Tibial nerve (tissue), 4 donors: Measurements from ENCODE around the gene MEF2D. TPM values are rescaled to one million over a fixed set of nuclear protein-coding genes. Genes with fewer than 3 reads are reported as not detected.

Experiments
- DNase-seq, 2 donors: peaks; one replicate each; pipeline ENCODE4 v3.0.0-alpha.2; 2019; ENCODE audit warnings: low spot score in 2 of 2
- H3K27ac ChIP-seq, 4 donors: fragments of 200-600 bp; sonication (generic) in 3 of 4; one replicate each; pipeline ENCODE4 v1.5.1; 2017 to 2019; ENCODE audit warnings: mild to moderate bottlenecking in 1 of 4
- H3K27me3 ChIP-seq, 2 donors: fragments of 200-600 bp; sonication (generic) in 1 of 2; one replicate each; pipeline versions ENCODE4 v1.5.1 to v1.6.0; 2017 to 2019
- H3K36me3 ChIP-seq, 3 donors: fragments of 200-600 bp; sonication (generic); one replicate each; pipeline ENCODE4 v1.5.1; 2018 to 2019
- H3K4me1 ChIP-seq, 4 donors: fragments of 200-600 bp; sonication (generic) in 3 of 4; one replicate each; pipeline ENCODE4 v1.5.1; 2017 to 2019
- H3K4me3 ChIP-seq, 4 donors: fragments of 200-600 bp; sonication (generic) in 3 of 4; one replicate each; pipeline ENCODE4 v1.5.1; 2017 to 2019; ENCODE audit warnings: mild to moderate bottlenecking in 1 of 4, moderate library complexity in 1 of 4
- H3K9me3 ChIP-seq, 4 donors: fragments of 200-600 bp; sonication (generic) in 3 of 4; one replicate each; pipeline ENCODE4 v1.5.1; 2017 to 2019
- EP300 ChIP-seq, 2 donors: sonication (generic); formaldehyde crosslinking; IDR thresholded peaks; one replicate each; pipeline ENCODE4 v1.6.1; 2017; ENCODE audit warnings: antibody characterized with exemption in 2 of 2, mild to moderate bottlenecking in 1 of 2
- POLR2A ChIP-seq, 2 donors: fragments of 450-650 bp; IDR thresholded peaks; one replicate each; pipeline ENCODE4 v1.6.1; 2017; ENCODE audit warnings: antibody characterized with exemption in 2 of 2, mild to moderate bottlenecking in 2 of 2, moderate library complexity in 2 of 2
- WGBS, 2 donors: methylation state at CpG; one replicate each; pipeline ENCODE4 v1.1.5; 2018; 5-methylcytosine and 5-hydroxymethylcytosine counted together
- total RNA-seq, 4 donors: library from RNA; depleted of rRNA; stranded (reverse); fragments of >200 nt; gene quantifications; one replicate each; pipeline ENCODE4 v1.1.0, GENCODE V29; 2016
- TF ChIP-seq, protein P1 (sequence below), 5 experiments: fragments of 200-600 bp in 3 of 5; fragments of 450-650 bp in 2 of 5; sonication (generic) in 3 of 5; IDR thresholded peaks; one replicate each; pipeline ENCODE4 v1.5.1; 2016 to 2019; ENCODE audit warnings: antibody characterized with exemption in 5 of 5, mild to moderate bottlenecking in 3 of 5, moderate library complexity in 2 of 5

Gene MEF2D
- total RNA-seq, 4 donors from 2014 or later: 67.5 to 84.9 (median 70.8) TPM

- Histone ChIP-seq H3K4me3 (no peak overlapping the region), H3K4me1 (peaks cover 2 to 95% (median 70%) of the 10 kb centered on the region in 4 donors), H3K27ac (peak overlapping the region in 3 of 4 donors; percentile 13 to 84 (median 54)), H3K27me3 (no peaks in the 10 kb centered on the region), H3K36me3 (peaks cover 0 to 9% (median 0%) of the 10 kb centered on the region in 3 donors), H3K9me3 (no peaks in the 10 kb centered on the region)
- 64 to 67% methylated on average over 4 of the region's 4 CpGs for WGBS, 2 donors
- TF ChIP-seq POLR2A (IDR thresholded peaks at IDR 0.05) (no peak), EP300 (IDR thresholded peaks at IDR 0.05) (no peak)
- TF ChIP-seq, protein P1, sequence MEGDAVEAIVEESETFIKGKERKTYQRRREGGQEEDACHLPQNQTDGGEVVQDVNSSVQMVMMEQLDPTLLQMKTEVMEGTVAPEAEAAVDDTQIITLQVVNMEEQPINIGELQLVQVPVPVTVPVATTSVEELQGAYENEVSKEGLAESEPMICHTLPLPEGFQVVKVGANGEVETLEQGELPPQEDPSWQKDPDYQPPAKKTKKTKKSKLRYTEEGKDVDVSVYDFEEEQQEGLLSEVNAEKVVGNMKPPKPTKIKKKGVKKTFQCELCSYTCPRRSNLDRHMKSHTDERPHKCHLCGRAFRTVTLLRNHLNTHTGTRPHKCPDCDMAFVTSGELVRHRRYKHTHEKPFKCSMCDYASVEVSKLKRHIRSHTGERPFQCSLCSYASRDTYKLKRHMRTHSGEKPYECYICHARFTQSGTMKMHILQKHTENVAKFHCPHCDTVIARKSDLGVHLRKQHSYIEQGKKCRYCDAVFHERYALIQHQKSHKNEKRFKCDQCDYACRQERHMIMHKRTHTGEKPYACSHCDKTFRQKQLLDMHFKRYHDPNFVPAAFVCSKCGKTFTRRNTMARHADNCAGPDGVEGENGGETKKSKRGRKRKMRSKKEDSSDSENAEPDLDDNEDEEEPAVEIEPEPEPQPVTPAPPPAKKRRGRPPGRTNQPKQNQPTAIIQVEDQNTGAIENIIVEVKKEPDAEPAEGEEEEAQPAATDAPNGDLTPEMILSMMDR (IDR thresholded peaks at IDR 0.05): no peak
- no peak for DNase-seq
Measured at GRCh38 chr1:156487862-156488261, 12.7 kb downstream of the MEF2D start.

DNA sequence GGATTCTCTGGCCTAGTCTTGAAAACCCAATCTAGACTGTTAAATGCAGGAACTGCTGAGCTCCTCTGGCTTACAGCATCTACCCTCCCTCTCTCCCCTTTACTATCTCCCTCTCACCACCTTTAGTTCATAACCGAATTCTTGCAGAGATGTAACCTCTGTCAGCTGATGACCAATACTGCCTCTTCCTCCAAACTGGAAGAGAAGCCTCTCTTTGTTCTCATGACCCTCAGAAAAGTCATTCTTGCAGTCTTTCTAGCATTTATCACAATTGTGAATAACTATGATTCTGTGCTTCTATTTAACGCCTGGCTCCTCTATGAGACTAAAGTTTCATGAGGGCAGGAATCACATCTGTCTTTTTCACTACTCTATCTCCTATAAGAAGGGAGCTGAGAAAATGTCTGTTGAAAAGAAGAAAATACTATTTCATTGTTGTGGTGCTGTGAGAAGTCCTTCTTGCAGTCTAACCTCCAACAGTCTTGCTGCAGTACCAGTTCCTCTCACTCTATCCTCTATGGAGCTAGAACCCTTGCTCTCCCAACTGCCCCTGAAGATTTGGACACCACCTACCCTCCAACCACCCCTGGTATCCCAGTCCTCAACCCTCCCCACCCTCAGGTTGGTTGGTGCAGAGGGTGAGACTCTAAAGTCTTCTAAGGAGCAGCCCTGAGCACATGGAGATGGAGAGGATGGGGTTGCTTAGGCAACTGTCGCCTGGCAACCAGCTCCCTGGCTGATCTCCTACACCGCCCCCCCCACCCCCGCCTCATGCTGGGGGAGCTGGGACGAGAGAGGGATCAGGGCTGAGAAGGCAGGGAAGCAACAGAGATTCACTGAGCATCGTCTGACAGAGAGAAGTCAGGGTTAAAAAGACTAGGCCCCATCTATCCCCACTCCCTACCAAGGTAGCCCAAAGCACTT is 13.9 kb downstream of the MEF2D start:
- peaks cover 2 to 91% (median 58%) of the 10 kb centered on the region in 4 donors for H3K4me1 ChIP-seq
- TF ChIP-seq POLR2A (IDR thresholded peaks at IDR 0.05) (no peak), EP300 (IDR thresholded peaks at IDR 0.05) (no peak)
- TF ChIP-seq, protein P1 (IDR thresholded peaks at IDR 0.05): no peak
- WGBS, 2 donors: 61 to 62% methylated on average over 7 of the region's 7 CpGs

DNA sequence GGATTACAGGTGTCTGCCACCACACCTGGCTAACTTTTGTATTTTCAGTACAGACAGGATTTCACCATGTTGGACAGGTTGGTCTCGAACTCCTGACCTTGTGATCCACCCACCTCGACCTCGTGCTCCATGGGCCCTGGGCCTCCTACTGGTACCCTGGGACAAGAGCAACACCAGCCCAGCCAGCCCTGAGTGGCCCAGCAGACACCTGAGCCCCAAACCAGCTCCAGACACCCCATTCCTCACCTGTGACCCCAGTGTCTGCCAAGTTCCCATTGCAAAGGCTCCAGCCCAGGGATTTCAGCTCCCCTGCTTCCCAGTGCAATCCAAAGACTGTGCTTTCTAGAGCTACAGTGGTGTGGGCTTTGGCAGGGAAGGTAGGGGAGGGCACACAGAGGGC is 14.6 kb downstream of the MEF2D start:
- DNase-seq: no peak
- Histone ChIP-seq H3K9me3 (no peaks in the 10 kb centered on the region), H3K4me1 (peaks cover 0 to 91% (median 56%) of the 10 kb centered on the region in 4 donors), H3K4me3 (no peak overlapping the region), H3K27ac (no peak overlapping the region), H3K27me3 (no peaks in the 10 kb centered on the region), H3K36me3 (peaks cover under 1 to 28% (median 4%) of the 10 kb centered on the region in 3 donors)
- no peak for TF ChIP-seq POLR2A (IDR thresholded peaks at IDR 0.05)
- no peak for TF ChIP-seq EP300 (IDR thresholded peaks at IDR 0.05)
- TF ChIP-seq, protein P1 (IDR thresholded peaks at IDR 0.05): no peak
- 77 to 89% methylated on average over 3 of the region's 3 CpGs for WGBS, 2 donors

More for the DNA sequence above, 13.9 kb downstream of the MEF2D start:
- no peak for DNase-seq
- peaks cover 0 to 21% (median 4%) of the 10 kb centered on the region in 3 donors for H3K36me3 ChIP-seq
- H3K9me3 ChIP-seq: no peaks in the 10 kb centered on the region
- peak overlapping the region in 2 of 4 donors; percentile 54 to 84 for H3K27ac ChIP-seq
- no peak overlapping the region for H3K4me3 ChIP-seq
- no peaks in the 10 kb centered on the region for H3K27me3 ChIP-seq

- no peaks in the 10 kb centered on the region for H3K27me3 ChIP-seq
- no peak overlapping the region for H3K4me3 ChIP-seq
- H3K4me1 ChIP-seq: peaks cover 0 to 90% (median 50%) of the 10 kb centered on the region in 4 donors
- TF ChIP-seq, protein P1 (IDR thresholded peaks at IDR 0.05): no peak
- TF ChIP-seq POLR2A (IDR thresholded peaks at IDR 0.05) (no peak), EP300 (IDR thresholded peaks at IDR 0.05) (no peak)
- WGBS, 2 donors: 87 to 94% methylated on average over 6 of the region's 6 CpGs
- H3K36me3 ChIP-seq: peaks cover 9 to 42% (median 9%) of the 10 kb centered on the region in 3 donors
- no peaks in the 10 kb centered on the region for H3K9me3 ChIP-seq
- no peak for DNase-seq
- H3K27ac ChIP-seq: peak overlapping the region in 1 of 4 donors; percentile 6
Measured at GRCh38 chr1:156484480-156485058, 16.0 kb downstream of the MEF2D start.
